H9 (cell line): ENCODE results near the gene PHAX. TPM values are rescaled to one million over a fixed set of nuclear protein-coding genes. Genes with fewer than 3 reads are reported as not detected.

Experiments used
- DNase-seq: peaks from one replicate; pipeline ENCODE4 v3.0.0-alpha.2; 2017
- H2AFZ ChIP-seq: one replicate; pipeline ENCODE4 v1.6.1; 2013; ENCODE audit warnings: mild to moderate bottlenecking, low read length, control low read depth, moderate library complexity
- H2AK5ac ChIP-seq: 2 replicates; pipeline ENCODE4 v1.6.1; 2013; ENCODE audit warnings: low read length, control low read depth, mixed read lengths; ENCODE audit not compliant: insufficient read length
- H2BK120ac ChIP-seq: one replicate; pipeline ENCODE4 v1.6.1; 2013; ENCODE audit warnings: low read depth, mild to moderate bottlenecking, low read length, control low read depth, inconsistent platforms; ENCODE audit not compliant: poor library complexity, severe bottlenecking
- H2BK12ac ChIP-seq: 2 replicates; pipeline ENCODE4 v1.6.1; 2013; ENCODE audit warnings: low read length, control low read depth, mixed read lengths, low read depth; ENCODE audit not compliant: insufficient read length
- H2BK15ac ChIP-seq: 2 replicates; pipeline ENCODE4 v1.6.1; 2013; ENCODE audit warnings: low read depth, low read length, control low read depth
- H2BK20ac ChIP-seq: one replicate; pipeline ENCODE4 v1.6.1; 2013; ENCODE audit warnings: low read depth, mild to moderate bottlenecking, low read length, control low read depth, inconsistent platforms; ENCODE audit not compliant: poor library complexity, severe bottlenecking
- H2BK5ac ChIP-seq: 2 replicates; pipeline ENCODE4 v1.6.1; 2013; ENCODE audit warnings: low read length, control low read depth, mixed read lengths; ENCODE audit not compliant: insufficient read length
- H3K14ac ChIP-seq: 2 replicates; pipeline ENCODE4 v1.6.1; 2013; ENCODE audit warnings: low read length, control low read depth; ENCODE audit not compliant: insufficient read depth
- H3K18ac ChIP-seq: 2 replicates; pipeline ENCODE4 v1.6.1; 2013; ENCODE audit warnings: low read depth, mild to moderate bottlenecking, mixed read lengths, low read length, control low read depth; ENCODE audit not compliant: insufficient read length
- H3K23ac ChIP-seq: 2 replicates; pipeline ENCODE4 v1.6.1; 2013; ENCODE audit warnings: low read length, control low read depth, mixed read lengths, low read depth; ENCODE audit not compliant: insufficient read length
- H3K23me2 ChIP-seq: 2 replicates; pipeline ENCODE4 v1.6.1; 2013; ENCODE audit warnings: low read depth, mild to moderate bottlenecking, mixed read lengths, low read length, control low read depth; ENCODE audit not compliant: insufficient read length, poor library complexity, severe bottlenecking
- H3K27ac ChIP-seq: 2 replicates; pipeline ENCODE4 v1.5.1; 2013; ENCODE audit warnings: low read length, control low read depth, mixed read lengths, low read depth; ENCODE audit not compliant: insufficient read length
- H3K27me3 ChIP-seq: 2 replicates; pipeline ENCODE4 v1.6.1; 2013; ENCODE audit warnings: low read length, control low read depth, inconsistent platforms; ENCODE audit not compliant: insufficient read depth
- H3K4ac ChIP-seq: 2 replicates; pipeline ENCODE4 v1.6.1; 2013; ENCODE audit warnings: low read depth, mild to moderate bottlenecking, control low read depth, inconsistent platforms, low read length, moderate library complexity
- H3K4me1 ChIP-seq: 2 replicates; pipeline ENCODE4 v1.6.1; 2013; ENCODE audit warnings: low read length, control low read depth, inconsistent platforms; ENCODE audit not compliant: insufficient read depth
- H3K4me2 ChIP-seq: 2 replicates; pipeline ENCODE4 v1.6.1; 2013; ENCODE audit warnings: low read length, control low read depth, mixed read lengths; ENCODE audit not compliant: insufficient read length, insufficient read depth
- H3K56ac ChIP-seq: 2 replicates; pipeline ENCODE4 v1.6.1; 2013; ENCODE audit warnings: low read depth, mild to moderate bottlenecking, mixed read lengths, low read length, control low read depth; ENCODE audit not compliant: insufficient read length
- H3K79me1 ChIP-seq: 2 replicates; pipeline ENCODE4 v1.6.1; 2013; ENCODE audit warnings: low read depth, mild to moderate bottlenecking, moderate library complexity, low read length, control low read depth, inconsistent platforms; ENCODE audit not compliant: insufficient read depth, poor library complexity, severe bottlenecking
- H3K79me2 ChIP-seq: 2 replicates; pipeline ENCODE4 v1.6.1; 2013; ENCODE audit warnings: low read length, control low read depth, inconsistent platforms; ENCODE audit not compliant: insufficient read depth
- H3K9ac ChIP-seq: 2 replicates; pipeline ENCODE4 v1.6.1; 2013; ENCODE audit warnings: low read length, control low read depth, mixed read lengths; ENCODE audit not compliant: insufficient read length; ENCODE audit errors: extremely low read depth
- H3K9me3 ChIP-seq: one replicate; pipeline ENCODE4 v1.6.1; 2013; ENCODE audit warnings: low read depth, low read length, inconsistent platforms; ENCODE audit not compliant: control insufficient read depth
- H3T11ph ChIP-seq: one replicate; pipeline ENCODE4 v1.6.1; 2013; ENCODE audit warnings: mild to moderate bottlenecking, low read length, control low read depth, inconsistent platforms
- H4K20me1 ChIP-seq: one replicate; pipeline ENCODE4 v1.6.1; 2013; ENCODE audit not compliant: control insufficient read depth, insufficient read length, insufficient read depth
- H4K5ac ChIP-seq: 2 replicates; pipeline ENCODE4 v1.6.1; 2013; ENCODE audit warnings: low read depth, mild to moderate bottlenecking, mixed read lengths, low read length, control low read depth; ENCODE audit not compliant: insufficient read length
- H4K8ac ChIP-seq: replicated peaks from 2 replicates; pipeline ENCODE4 v1.6.1; 2013; ENCODE audit warnings: low read length, control low read depth, mixed read lengths, low read depth; ENCODE audit not compliant: insufficient read length
- H4K91ac ChIP-seq: 2 replicates; pipeline ENCODE4 v1.6.1; 2013; ENCODE audit warnings: low read depth, mild to moderate bottlenecking, moderate library complexity, mixed read lengths, low read length, control low read depth; ENCODE audit not compliant: insufficient read length
- H3K27ac Mint-ChIP-seq, 3 experiments: 2 replicates in 2 of 3; 3 replicates in 1 of 3; pipeline ENCODE4 v1.8.0; 2020 to 2021; ENCODE audit warnings: mixed read lengths in 3 of 3, mild to moderate bottlenecking in 1 of 3, moderate library complexity in 1 of 3
- H3K27me3 Mint-ChIP-seq: 2 replicates; pipeline ENCODE4 v1.8.0; 2021; ENCODE audit warnings: low read depth, mild to moderate bottlenecking, moderate library complexity, mixed read lengths
- H3K36me3 Mint-ChIP-seq, 3 experiments: 2 replicates in 2 of 3; 3 replicates in 1 of 3; pipeline ENCODE4 v1.8.0; 2020 to 2021; ENCODE audit warnings: low read depth in 3 of 3, mixed read lengths in 3 of 3; ENCODE audit not compliant: insufficient read depth in 1 of 3
- H3K4me1 Mint-ChIP-seq, 2 experiments: 2 replicates each; pipeline ENCODE4 v1.8.0; 2020; ENCODE audit warnings: mixed read lengths in 2 of 2
- H3K4me3 Mint-ChIP-seq, 2 experiments: 2 replicates in 1 of 2; 3 replicates in 1 of 2; pipeline ENCODE4 v1.8.0; 2020 to 2021; ENCODE audit warnings: mild to moderate bottlenecking in 2 of 2, mixed read lengths in 2 of 2, moderate library complexity in 1 of 2
- H3K9me3 Mint-ChIP-seq, 2 experiments: 2 replicates in 1 of 2; 3 replicates in 1 of 2; pipeline ENCODE4 v1.8.0; 2020; ENCODE audit warnings: mild to moderate bottlenecking in 2 of 2, mixed read lengths in 2 of 2, moderate library complexity in 1 of 2
- WGBS: extraction: QIAGEN DNeasy Blood & Tissue Kit; methylation state at CpG from one replicate; pipeline ENCODE4 v1.1.7; 2013; ENCODE audit warnings: missing lambda C conversion rate, low lambda C conversion rate, mixed read lengths; ENCODE audit not compliant: insufficient read length; ENCODE audit errors: extremely low coverage; 5-methylcytosine and 5-hydroxymethylcytosine counted together
- total RNA-seq: library from RNA; stranded (reverse); gene quantifications from 2 replicates; pipeline ENCODE4 v1.2.1, GENCODE V29; 2021
- TF ChIP-seq, protein P1 (sequence below): fragments of 200-600 bp; sonication (generic); conservative IDR thresholded peaks from 3 replicates; pipeline ENCODE4 v1.8.0; 2021; ENCODE audit warnings: antibody characterized with exemption, mild to moderate bottlenecking

The PHAX gene
- total RNA-seq, 1 experiment from 2014 or later = 65.6 TPM

GRCh38 chr5:126568206-126568755, 32.5 kb upstream of the PHAX start:
- peaks cover 6% of the 10 kb centered on the region for H3K4me1 ChIP-seq
- H3K23ac ChIP-seq = no peak overlapping the region
- no peak overlapping the region for H2BK120ac ChIP-seq
- H3K27ac Mint-ChIP-seq = peak overlapping the region; percentile 13 to 58 (median 44); a peak in 6 of 7 replicates
- H3K56ac ChIP-seq = no peak overlapping the region
- no peaks in the 10 kb centered on the region for H3K79me2 ChIP-seq
- H3K27ac ChIP-seq = no peak overlapping the region
- H2AK5ac ChIP-seq = no peak overlapping the region
- peaks cover 39 to 81% (median 78%) of the 10 kb centered on the region in 3 experiments; a peak in 6 of 7 replicates for H3K36me3 Mint-ChIP-seq
- H3K9me3 ChIP-seq = no peaks in the 10 kb centered on the region
- no peak overlapping the region for H2BK5ac ChIP-seq
- H4K5ac ChIP-seq = no peak overlapping the region
- no peak overlapping the region for H2BK12ac ChIP-seq
- H3K9me3 Mint-ChIP-seq = no peaks in the 10 kb centered on the region
- no peak overlapping the region for H3K4ac ChIP-seq
- H4K91ac ChIP-seq = no peak overlapping the region
- TF ChIP-seq, protein P1, sequence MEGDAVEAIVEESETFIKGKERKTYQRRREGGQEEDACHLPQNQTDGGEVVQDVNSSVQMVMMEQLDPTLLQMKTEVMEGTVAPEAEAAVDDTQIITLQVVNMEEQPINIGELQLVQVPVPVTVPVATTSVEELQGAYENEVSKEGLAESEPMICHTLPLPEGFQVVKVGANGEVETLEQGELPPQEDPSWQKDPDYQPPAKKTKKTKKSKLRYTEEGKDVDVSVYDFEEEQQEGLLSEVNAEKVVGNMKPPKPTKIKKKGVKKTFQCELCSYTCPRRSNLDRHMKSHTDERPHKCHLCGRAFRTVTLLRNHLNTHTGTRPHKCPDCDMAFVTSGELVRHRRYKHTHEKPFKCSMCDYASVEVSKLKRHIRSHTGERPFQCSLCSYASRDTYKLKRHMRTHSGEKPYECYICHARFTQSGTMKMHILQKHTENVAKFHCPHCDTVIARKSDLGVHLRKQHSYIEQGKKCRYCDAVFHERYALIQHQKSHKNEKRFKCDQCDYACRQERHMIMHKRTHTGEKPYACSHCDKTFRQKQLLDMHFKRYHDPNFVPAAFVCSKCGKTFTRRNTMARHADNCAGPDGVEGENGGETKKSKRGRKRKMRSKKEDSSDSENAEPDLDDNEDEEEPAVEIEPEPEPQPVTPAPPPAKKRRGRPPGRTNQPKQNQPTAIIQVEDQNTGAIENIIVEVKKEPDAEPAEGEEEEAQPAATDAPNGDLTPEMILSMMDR = no peak
- no peak overlapping the region for H2BK20ac ChIP-seq
- H3K27me3 Mint-ChIP-seq = no peaks in the 10 kb centered on the region
- DNase-seq = no peak
- H2BK15ac ChIP-seq = no peak overlapping the region
- no peak overlapping the region for H3K14ac ChIP-seq
- no peak overlapping the region for H3K4me2 ChIP-seq
- no peaks in the 10 kb centered on the region for H3K23me2 ChIP-seq
- no peak overlapping the region for H2AFZ ChIP-seq
- H3K4me3 Mint-ChIP-seq = peak overlapping the region in 1 of 2 experiments; percentile 6; a peak in 1 of 5 replicates
- H3K9ac ChIP-seq = no peak overlapping the region
- WGBS = no CpG with 5 or more reads among the region's 4 CpGs
- no peak overlapping the region for H4K8ac ChIP-seq
- H3T11ph ChIP-seq = no peak overlapping the region
- H3K79me1 ChIP-seq = peaks cover 3% of the 10 kb centered on the region
- no peaks in the 10 kb centered on the region for H4K20me1 ChIP-seq
- no peaks in the 10 kb centered on the region for H3K27me3 ChIP-seq
- no peak overlapping the region for H3K18ac ChIP-seq
- peaks cover 14 to 23% of the 10 kb centered on the region in 2 experiments for H3K4me1 Mint-ChIP-seq
